GM21786 (cell line): ENCODE measurements around the gene OVCA2.

Experiments used
- ATAC-seq: cut with Tn5 transposase; IDR thresholded peaks from one replicate; pipeline ENCODE4 v1.9.1; 2021; ENCODE audit not compliant: unreplicated experiment

OVCA2 gene

GRCh38 chr17:2030779-2031163, 11.1 kb upstream of the OVCA2 start:
- ATAC-seq: no peak

- no peak for ATAC-seq
These were observed 8.7 kb upstream of the OVCA2 start for GRCh38 chr17:2033153-2033552.

DNA sequence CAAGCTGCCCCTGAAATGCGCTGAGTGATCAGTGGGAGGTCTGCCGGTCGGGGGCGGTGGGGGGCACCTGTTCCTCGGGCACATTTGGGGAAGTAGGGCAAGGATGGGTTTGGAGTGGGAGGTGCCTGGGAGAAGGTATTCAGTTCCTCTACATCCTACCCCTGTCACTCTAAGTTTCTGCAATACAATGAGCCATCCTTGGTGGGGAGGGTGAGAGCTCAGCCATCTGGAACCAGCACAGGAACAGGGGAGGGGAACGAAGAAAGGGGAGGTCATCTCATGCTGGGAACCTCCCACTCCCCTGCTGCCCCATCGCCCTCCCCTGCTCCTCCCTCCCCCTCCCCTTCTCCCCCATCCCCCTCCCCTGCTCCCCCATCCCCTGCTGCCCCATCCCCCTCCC, 7.7 kb upstream of the OVCA2 start:
- ATAC-seq: no peak

DNA sequence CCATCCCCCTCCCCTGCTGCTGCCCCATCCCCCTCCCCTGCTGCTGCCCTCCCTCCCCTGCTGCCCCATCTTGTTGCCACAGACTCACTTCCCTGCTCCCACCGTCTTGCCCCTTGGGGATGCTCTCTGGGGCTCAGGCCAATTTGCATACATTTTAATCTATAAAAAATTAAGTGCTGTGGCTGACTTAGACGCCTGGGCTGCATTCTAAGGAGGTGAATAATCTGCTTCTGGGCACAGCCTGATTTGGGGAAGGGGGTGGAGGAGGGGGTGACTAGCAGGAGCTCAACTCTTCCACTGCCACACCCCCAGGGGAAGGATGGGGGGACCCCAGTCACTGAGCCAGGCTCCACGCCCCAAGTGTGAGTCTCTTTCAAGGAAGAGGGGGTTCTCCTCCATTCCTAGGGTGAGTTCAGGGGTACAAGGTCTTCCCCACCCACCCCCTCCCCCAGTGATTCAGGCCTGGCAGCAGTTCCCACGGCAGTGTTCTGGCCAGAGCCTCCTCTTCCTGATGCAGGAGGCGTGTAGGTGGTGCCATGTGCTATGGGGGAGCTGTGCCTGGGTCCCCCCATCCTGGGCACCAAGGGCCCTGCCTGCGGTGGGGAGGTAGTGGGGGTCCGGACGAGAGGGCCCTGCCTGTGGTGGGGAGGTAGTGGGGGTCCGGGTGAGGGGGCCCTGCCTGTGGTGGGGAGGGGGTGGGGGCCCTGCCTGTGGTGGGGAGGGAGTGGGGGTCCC, 6.8 kb upstream of the OVCA2 start:
- no peak for ATAC-seq

DNA sequence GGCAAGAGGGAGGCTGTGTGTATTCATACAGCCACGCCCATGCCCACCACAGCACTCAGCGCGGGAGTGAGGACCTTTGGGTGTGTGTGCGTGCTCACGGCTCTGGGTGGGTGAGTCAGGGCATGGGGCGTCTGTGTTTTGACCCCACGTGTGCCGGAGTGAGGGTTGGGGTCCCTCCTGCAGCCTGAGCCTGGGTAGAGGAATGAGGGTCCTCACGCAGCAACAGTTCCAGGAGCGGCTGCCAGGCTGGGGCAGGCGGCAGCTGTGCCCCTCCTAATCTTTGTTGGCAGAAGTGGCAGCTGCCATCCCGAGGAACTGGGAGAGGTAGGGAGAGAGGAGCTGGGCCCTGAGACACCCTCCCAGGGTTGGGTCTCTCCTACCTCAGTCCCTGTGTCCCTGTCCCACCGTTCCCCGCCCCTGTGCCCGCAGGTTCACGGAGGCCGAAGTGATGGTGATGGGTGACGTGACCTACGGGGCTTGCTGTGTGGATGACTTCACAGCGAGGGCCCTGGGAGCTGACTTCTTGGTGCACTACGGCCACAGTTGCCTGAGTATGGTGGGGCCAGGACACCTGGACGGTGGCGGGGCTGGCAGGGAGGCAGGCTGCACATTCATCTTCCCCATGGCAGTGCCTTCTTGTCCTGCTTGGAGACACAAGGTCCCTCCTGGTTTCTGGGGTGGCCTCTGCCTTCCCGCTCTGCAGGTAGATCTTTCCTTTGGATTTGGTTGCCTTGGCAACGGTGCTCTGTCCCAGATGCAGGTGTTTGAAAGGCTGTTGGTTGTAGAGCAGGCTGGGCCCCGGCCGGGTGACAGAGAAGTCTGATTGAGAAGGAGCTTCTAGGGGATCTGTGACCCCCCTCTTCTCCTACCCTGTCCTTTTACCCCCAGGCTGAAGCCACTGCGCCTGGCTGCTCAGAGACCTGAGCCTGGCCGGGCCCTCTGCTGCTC, 6.0 kb upstream of the OVCA2 start:
- no peak for ATAC-seq

- ATAC-seq: no peak
These were observed 4.7 kb upstream of the OVCA2 start for GRCh38 chr17:2037155-2037554.

DNA sequence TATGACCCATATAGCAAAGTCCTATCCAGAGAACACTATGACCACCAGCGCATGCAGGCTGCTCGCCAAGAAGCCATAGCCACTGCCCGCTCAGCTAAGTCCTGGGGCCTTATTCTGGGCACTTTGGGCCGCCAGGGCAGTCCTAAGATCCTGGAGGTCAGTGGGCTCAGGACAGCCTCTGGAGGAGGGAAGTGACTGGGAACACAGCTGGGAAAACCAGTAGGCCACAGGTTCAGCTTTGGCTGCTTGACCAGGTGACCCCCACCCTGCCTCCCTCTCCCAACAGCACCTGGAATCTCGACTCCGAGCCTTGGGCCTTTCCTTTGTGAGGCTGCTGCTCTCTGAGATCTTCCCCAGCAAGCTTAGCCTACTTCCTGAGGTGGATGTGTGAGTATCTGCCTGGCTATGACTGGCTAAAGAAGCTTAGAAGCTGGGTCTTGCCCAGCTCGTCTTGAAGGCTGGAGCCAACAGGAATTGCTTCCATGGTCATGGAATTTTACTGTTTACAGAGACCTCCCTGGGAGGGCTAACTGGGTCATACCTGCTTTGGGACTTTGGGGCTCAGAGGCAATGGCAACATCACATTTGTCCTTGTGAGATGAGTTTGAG, 1.5 kb upstream of the OVCA2 start:
- no peak for ATAC-seq

GRCh38 chr17:2040942-2041560, 771 bp upstream of the OVCA2 start:
- ATAC-seq: no peak

GRCh38 chr17:2042390-2042847, 597 bp downstream of the OVCA2 start:
- ATAC-seq: no peak

DNA sequence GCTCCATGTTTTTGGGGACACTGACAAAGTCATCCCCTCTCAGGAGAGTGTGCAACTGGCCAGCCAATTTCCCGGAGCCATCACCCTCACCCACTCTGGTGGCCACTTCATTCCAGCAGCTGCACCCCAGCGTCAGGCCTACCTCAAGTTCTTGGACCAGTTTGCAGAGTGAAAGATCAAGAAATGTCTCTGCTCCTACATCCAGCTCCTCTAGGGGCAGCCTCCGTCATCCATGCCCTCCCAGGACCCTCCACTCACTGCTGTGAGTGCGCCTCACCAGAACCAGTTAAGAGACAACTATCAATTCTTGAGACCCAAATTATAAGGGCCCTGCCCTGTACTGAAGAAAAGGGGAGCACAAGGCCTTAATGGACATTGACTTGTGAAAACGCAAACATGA, 1.1 kb downstream of the OVCA2 start:
- ATAC-seq: no peak

DNA sequence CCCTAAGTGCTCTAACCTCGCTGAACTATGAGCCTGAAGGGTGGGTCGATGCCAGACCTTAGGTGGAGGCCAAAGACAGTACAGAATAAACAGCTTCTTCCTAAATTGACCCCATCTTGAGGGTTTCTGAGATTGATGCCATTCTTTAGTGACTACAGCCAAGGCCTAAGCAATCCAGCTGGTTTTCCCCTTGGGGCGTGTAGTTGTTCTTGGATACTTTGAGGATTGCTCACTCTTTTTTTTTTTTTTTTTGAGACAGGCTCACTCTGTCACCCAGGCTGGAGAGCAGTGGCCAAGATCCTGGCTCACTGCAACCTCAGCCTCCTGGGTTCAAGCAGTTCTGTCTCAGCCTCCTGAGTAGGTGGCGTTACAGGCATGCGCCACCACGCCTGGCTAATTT, 2.0 kb downstream of the OVCA2 start:
- no peak for ATAC-seq

DNA sequence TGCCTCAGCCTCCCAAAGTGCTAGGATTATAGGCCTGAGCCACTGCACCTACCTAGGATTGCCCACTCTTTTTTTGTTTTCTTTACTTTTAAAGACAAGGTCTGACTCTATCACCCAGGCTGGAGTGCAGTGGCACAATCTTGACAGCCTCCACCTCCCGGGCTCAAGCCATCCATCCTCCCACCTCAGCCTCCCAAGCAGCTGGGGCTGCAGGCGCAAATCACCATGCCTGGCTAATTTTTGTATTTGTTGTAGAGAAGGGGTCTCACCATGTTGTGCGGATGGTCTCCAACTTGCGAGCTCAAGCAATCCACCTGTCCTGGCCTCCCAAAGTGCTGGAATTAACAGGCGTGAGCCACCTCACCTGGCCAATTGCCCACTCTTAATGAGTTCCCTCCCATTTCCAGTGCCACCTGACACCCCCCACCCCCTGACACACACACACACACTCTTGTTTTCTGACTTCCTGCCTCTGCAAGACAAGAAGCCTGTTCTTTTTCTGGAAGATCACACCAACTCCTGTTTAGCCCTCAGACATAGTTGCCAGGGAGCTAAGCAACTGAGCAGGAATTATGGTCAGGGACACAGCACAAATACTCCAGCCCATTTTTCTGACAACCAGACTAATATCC, 2.6 kb downstream of the OVCA2 start:
- no peak for ATAC-seq

DNA sequence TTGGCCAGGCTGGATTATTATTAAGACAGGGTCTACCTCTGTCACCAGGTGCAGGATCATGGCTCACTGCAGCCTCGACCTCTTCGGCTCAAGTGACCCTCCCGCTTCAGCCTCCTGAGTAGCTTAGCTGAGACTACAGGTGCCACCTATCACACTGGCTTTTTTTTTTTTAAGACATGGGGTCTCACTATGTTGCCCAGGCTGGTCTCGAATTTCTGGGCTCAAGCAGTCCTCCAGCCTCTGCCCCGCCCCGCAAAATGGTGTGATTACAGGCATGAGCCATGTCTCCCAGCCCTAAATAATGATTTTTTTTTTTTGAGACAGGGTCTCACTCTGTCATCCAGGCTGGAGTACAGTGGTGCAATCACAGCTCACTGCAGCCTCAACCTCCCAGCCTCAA, 5.8 kb downstream of the OVCA2 start:
- no peak for ATAC-seq

- no peak for ATAC-seq
These were observed 7.0 kb downstream of the OVCA2 start for GRCh38 chr17:2048805-2049204.

DNA sequence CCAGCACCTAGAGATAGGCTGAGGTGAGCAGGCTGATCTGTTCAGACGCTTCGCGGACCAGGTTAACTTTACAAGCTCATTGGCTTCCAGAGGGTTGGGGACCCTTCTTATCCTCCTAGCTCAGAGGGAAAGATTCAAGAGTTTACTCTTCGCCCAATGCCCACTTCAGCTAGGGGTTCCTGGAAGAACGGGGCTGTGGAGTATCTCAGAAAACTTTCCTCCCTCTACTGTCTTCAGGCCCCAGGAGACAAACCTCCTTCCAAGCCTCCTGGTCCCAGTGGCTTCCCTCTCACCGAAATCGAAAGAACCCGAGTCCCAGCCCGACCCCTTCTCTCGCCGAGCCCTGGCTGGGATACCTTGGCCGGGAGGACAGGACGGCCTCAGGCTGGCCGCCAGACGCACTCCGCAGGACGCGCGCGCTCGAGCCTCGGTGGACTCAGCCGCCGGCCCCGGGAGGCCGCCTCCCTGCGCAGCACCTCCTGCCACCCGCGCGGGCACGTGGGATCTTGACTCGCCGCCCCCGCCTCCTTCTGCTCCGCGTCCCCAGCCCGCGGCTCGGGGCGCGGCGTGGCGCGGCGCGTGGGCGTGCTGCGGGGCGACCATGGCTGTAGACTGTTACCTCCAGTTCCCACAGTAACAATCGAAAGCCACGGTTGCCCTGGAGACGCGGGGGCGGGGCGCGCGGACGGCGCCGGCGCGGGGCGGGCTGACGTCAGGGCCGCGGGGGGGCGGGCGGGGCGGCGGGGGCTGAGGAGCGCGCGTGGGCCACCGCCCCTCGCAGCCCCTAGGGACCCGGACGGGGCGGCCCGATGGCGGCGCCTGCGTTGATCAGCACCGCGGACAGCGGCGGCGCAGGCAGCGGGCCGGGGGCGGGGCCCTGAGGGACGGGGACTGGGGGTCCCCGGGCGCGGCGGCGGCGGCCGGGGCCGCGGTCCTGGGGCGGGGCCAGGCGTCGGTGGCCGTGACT, 7.8 kb downstream of the OVCA2 start:
- ATAC-seq: peak; percentile 44

- ATAC-seq: peak; percentile 17
These were observed 8.7 kb downstream of the OVCA2 start for GRCh38 chr17:2050300-2051060.

DNA sequence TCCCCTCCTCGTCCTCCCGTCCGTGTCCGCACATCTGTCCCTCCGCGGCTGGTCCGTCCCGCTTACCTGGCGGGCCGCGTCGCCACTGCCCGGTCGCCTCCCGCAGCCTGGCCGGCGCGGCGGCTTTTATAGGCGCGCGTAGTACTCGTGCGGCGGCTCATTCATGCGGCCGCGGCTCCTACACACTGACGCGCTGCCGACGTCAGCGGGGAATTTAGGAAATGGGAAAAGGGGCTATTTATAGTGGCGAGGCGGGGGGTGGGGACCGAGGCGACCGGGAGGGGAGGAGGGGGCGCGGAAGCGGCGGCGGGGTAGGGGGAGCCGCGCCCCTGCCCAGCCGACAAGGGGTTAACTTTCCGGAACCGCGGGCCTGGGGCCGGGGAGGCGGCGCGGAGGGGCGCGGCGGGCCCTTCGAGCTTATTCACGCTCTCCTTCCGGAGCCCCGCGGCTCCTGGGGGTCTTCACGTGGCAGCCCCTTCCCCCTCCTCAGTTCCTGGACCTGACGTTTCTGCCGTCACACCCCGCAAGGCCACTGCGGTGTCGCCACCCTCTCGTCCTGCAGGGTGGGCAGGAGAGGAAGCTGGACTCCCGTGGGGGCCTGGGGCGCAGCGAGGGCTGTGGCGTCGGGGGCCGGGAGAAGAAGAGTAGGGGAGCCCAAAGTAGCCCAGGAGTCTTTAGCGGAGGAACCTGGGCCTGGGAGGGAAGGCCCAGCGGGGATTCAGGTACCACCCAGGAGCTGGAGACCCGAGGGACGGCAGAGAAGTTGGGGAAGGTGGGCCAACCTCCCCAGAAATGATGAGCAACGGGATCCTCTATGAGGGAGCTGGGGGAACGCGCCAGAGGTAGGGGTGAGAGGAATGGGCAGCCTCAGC, 9.5 kb downstream of the OVCA2 start:
- no peak for ATAC-seq
